NOMO-1 (cell line): ENCODE measurements around the gene DNAH17.

Source experiments
- DNase-seq, 2 experiments: peaks; one replicate each; lab custom pipeline; 2025; ENCODE audit not compliant: unreplicated experiment in 2 of 2; lab: John Stamatoyannopoulos, UW

DNAH17 gene, protein sequence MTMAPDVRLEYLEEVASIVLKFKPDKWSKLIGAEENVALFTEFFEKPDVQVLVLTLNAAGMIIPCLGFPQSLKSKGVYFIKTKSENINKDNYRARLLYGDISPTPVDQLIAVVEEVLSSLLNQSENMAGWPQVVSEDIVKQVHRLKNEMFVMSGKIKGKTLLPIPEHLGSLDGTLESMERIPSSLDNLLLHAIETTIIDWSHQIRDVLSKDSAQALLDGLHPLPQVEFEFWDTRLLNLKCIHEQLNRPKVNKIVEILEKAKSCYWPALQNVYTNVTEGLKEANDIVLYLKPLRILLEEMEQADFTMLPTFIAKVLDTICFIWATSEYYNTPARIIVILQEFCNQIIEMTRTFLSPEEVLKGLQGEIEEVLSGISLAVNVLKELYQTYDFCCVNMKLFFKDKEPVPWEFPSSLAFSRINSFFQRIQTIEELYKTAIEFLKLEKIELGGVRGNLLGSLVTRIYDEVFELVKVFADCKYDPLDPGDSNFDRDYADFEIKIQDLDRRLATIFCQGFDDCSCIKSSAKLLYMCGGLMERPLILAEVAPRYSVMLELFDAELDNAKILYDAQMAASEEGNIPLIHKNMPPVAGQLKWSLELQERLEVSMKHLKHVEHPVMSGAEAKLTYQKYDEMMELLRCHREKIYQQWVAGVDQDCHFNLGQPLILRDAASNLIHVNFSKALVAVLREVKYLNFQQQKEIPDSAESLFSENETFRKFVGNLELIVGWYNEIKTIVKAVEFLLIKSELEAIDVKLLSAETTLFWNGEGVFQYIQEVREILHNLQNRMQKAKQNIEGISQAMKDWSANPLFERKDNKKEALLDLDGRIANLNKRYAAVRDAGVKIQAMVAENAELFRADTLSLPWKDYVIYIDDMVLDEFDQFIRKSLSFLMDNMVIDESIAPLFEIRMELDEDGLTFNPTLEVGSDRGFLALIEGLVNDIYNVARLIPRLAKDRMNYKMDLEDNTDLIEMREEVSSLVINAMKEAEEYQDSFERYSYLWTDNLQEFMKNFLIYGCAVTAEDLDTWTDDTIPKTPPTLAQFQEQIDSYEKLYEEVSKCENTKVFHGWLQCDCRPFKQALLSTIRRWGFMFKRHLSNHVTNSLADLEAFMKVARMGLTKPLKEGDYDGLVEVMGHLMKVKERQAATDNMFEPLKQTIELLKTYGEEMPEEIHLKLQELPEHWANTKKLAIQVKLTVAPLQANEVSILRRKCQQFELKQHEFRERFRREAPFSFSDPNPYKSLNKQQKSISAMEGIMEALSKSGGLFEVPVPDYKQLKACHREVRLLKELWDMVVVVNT (N-terminal part only)

GRCh38 chr17:78577296-78577695 lies at the start of gene DNAH17:
Gene DNAH17 (minus strand): TSS chr17:78577396. CDS start chr17:78575057, 2,339 bp downstream.
- DNase-seq: no peak

GRCh38 chr17:78624324-78625151 lies 47.3 kb upstream of the DNAH17 start:
- DNase-seq: no peak

- DNase-seq: no peak
These were observed 46.3 kb upstream of the DNAH17 start for GRCh38 chr17:78623541-78623940.

GRCh38 chr17:78622491-78623265 lies 45.5 kb upstream of the DNAH17 start:
- DNase-seq: no peak

- no peak for DNase-seq
These were observed 44.7 kb upstream of the DNAH17 start for GRCh38 chr17:78621720-78622490.

DNA sequence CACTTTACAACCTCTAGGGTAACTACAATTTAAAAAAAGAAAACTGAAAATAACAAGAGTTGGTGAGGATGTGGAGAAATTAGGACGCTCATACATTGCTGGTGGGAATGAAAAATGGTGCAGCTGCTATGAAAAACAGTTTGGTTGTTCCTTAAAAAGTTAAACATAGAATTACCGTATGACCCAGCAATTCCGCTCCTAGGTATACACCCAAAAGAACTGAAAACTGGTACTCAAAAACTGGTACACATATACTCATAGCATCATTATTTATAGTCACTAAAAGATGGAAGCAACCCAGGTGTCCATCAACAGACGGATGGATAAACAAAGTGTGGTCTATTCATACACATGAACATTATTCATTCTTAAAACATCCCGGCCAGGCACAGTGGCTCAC lies 42.9 kb upstream of the DNAH17 start:
- DNase-seq: no peak

- DNase-seq: no peak
These were observed 42.1 kb upstream of the DNAH17 start for GRCh38 chr17:78619334-78619733.

DNA sequence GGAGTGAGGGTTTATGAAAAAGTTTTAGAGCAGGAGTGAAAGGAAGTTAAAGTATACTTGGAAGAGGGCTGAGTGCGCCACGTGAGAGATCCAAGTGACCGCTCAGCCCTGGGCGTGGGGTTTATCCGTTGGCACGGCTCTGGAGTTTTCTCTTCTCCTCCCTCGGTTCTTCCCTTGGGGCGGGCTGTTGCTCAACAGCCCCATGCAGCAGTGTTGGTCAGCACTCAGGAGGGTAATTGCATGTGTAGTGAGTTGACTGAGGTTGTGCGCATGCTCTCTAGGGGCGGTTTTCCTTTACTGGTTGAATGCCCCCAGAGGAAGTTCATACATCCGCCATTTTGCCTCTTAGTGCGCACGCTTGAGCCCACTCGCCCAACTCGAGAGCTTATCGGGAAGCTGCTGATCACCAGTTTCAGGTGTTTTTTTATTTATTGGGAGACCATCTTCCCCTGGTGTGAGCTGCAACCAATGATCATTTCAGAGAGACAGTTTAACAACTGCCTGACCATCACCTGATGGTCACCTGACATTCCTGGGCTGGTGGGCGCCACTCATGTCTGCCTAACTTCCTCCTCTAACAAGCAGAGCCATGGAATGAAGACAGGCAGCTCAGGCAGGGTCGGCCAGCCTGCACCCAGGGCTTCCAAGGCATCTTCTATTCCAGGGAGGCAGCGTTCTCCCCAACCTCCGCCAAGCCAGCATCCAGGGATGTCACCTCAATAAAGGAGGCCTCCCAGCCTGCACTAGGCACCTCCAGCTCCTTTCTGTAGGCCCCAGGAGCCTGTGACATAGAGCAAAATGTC lies 41.3 kb upstream of the DNAH17 start:
- peak in 1 of 2 experiments; percentile 21 for DNase-seq

DNA sequence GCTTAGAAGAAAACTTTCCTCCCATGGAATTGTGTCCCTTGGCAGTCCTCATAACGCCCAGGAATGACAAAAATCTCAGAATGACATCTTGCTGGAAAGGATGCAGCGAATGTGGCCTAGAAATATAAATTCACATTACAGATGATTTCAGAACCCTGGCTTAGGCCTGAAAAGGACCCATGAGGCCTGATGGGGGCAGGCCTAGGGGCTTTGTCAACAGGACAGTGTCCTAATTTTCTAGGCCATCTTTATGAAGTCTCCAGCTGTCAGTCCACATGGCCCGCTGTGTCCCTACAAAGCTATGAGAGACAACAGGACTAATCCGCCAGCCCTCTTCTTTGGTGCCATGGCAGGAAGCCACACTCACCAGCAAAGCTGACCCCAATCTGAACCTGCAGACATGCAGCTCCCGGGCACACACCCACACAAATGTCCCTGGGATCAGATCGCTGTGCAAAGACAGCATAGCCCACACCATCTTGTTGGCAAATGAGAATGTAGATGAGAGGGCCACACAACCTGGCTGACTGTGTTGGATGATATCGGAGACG lies 40.4 kb upstream of the DNAH17 start:
- no peak for DNase-seq

DNA sequence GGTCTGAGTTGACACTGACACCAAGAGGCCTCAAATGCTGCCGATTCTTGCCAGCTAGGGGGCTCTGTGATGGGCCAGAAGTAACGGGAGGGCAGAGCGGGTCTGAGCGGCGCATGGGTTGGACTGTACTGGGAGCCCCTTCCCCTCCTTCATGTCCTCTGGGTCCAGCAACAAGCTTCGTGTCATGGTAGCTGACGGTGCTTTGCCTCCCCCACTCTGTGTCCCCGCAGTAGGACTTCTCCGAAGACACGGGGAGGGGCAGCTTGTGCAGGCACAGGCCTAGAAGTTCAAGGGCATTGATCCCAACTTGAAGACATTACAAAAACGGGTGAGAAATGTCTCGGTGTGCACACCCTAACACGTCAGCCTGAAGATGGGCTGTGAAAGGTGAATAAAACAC lies 39.8 kb upstream of the DNAH17 start:
- DNase-seq: no peak

GRCh38 chr17:78615631-78616030 lies 38.4 kb upstream of the DNAH17 start:
- DNase-seq: no peak

GRCh38 chr17:78613416-78613815 lies 36.2 kb upstream of the DNAH17 start:
- DNase-seq: peak; percentile 41 to 73

DNA sequence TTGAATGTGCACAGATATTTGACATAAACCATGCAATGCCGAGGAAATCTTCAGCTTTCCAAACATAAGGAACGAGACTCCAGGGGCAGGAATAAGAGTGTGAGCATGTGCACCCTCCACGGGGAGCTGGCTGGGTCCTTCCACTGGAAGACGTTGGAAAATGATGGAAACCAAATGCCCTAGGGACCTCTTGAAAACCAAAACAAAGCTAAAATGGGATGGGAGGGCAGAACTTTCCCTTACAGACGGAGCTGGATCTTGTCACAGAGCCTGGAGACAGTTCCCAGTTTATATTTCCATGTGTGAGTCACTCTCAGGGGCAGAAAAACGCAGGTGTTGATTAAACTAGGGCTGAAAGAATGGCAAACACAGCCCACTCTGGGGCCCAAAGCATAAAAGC lies 34.4 kb upstream of the DNAH17 start:
- no peak for DNase-seq

DNA sequence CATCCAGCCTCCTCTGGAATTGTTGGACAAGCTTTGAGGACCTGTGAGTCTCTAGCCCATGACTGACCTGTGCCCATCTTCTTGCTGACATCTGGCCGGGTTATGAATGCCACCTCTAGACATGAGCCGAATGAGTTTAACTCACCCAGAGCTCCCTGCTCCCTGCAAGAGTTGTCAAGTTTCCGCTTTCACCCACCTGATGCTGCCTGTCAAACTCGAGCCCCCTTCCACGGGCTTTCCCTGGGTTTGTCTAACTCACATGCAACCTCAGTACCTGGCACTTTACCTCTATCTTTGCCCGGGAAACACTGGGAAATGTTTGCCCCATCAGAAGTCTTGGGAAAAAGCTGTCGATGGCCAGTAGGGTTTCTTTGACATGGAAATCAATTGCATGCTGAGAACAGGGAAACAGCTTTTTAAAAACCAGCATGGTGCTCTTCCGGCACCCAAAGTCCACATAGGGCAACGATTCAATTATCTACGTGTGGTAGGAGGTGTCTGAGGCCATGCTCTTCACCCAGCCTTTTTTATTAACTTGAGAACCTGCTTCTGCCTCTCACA lies 33.8 kb upstream of the DNAH17 start:
- no peak for DNase-seq

DNA sequence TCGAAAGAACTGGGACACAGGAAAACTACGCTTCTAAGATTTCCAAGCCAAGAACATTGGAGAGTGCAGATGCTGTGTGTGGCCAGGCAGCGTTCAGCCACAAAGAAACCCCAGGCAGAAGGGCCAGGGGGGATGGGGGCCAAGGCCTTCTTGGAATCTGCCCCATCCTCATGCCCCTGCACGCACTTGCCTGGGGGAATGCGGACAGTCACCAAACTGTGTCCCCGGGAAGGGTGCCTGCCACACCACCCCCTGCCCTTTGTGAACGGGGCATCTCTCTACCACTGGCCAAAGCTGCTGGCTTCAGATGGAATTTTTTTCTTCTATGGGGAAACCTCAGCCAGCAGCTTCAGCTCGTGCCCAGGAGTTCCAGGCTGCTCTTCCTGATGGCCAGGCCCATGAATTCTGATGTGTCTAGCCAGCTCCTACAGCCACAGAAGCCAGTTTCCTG lies 32.0 kb upstream of the DNAH17 start:
- DNase-seq: no peak

DNA sequence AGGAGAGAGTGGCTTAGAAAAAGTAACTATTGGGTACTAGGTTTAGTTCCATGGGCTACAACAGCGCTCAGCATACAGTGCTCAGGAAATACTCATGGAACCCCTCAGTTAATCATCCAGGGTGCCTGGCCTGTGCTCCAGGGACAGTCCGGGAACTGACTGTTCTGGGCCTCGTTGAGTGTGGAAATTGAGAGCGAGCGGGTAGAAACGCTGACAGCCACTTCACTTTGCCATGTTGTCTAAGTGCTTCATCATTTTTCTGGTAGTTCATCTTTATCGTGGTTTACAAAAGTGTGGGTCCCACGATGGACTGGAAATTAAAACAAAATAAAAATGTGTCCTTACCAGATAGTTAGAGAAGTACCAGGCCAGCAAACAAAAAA lies 31.6 kb upstream of the DNAH17 start:
- no peak for DNase-seq

- DNase-seq: no peak
These were observed 31.1 kb upstream of the DNAH17 start for GRCh38 chr17:78608122-78608803.
